Ishikawa (cell line): ENCODE results near the gene GSE1.

Source experiments
- CEBPB ChIP-seq: IDR thresholded peaks from 2 replicates; pipeline ENCODE4 v1.6.1; 2012
- CREB1 ChIP-seq: IDR thresholded peaks from 2 replicates; pipeline ENCODE4 v1.6.1; 2012; ENCODE audit warnings: low read depth
- EGR1 ChIP-seq: IDR thresholded peaks from 2 replicates; pipeline ENCODE4 v1.6.1; 2012
- EP300 ChIP-seq: IDR thresholded peaks from 2 replicates; pipeline ENCODE4 v1.6.1; 2012; ENCODE audit warnings: borderline replicate concordance
- FOXM1 ChIP-seq: IDR thresholded peaks from 2 replicates; pipeline ENCODE4 v1.6.1; 2012; ENCODE audit warnings: low read depth, borderline replicate concordance
- MAX ChIP-seq: IDR thresholded peaks from 2 replicates; pipeline ENCODE4 v1.6.1; 2012
- NFIC ChIP-seq: IDR thresholded peaks from 2 replicates; pipeline ENCODE4 v1.6.1; 2012
- RAD21 ChIP-seq: IDR thresholded peaks from 2 replicates; pipeline ENCODE4 v1.6.1; 2012; ENCODE audit warnings: low read depth
- REST ChIP-seq: IDR thresholded peaks from 2 replicates; pipeline ENCODE4 v1.6.1; 2012; ENCODE audit warnings: low read depth, mild to moderate bottlenecking
- TAF1 ChIP-seq: IDR thresholded peaks from 2 replicates; pipeline ENCODE4 v1.6.1; 2012; ENCODE audit warnings: low read depth, mild to moderate bottlenecking
- TCF12 ChIP-seq: IDR thresholded peaks from 2 replicates; pipeline ENCODE4 v1.6.1; 2012; ENCODE audit warnings: low read depth
- TEAD4 ChIP-seq: IDR thresholded peaks from 2 replicates; pipeline ENCODE4 v1.6.1; 2012
- USF1 ChIP-seq: IDR thresholded peaks from 2 replicates; pipeline ENCODE4 v1.6.1; 2012
- YY1 ChIP-seq: IDR thresholded peaks from 2 replicates; pipeline ENCODE4 v1.6.1; 2012; ENCODE audit warnings: low read depth
- ZBTB7A ChIP-seq: IDR thresholded peaks from 2 replicates; pipeline ENCODE4 v1.6.1; 2012; ENCODE audit warnings: low read depth

Gene GSE1

GRCh38 chr16:85716680-85717038 lies 103.5 kb downstream of the GSE1 start:
- TF ChIP-seq USF1 (no peak), CEBPB (no peak), TAF1 (no peak), YY1 (no peak), RAD21 (no peak), EP300 (no peak), ZBTB7A (no peak), MAX (no peak), NFIC (no peak), EGR1 (no peak), FOXM1 (no peak), TEAD4 (no peak), CREB1 (no peak), REST (no peak)

- no peak for TF ChIP-seq MAX
- no peak for TF ChIP-seq TAF1
- no peak for TF ChIP-seq EP300
- TF ChIP-seq NFIC, result no peak
- no peak for TF ChIP-seq CREB1
- peak; percentile 85 for TF ChIP-seq RAD21
- no peak for TF ChIP-seq YY1
- TF ChIP-seq ZBTB7A, result no peak
These were observed 104.5 kb downstream of the GSE1 start for GRCh38 chr16:85717393-85718152.

GRCh38 chr16:85718153-85718477 lies 105.0 kb downstream of the GSE1 start:
- TF ChIP-seq CREB1, result no peak
- no peak for TF ChIP-seq RAD21
- no peak for TF ChIP-seq FOXM1
- no peak for TF ChIP-seq REST
- no peak for TF ChIP-seq CEBPB
- no peak for TF ChIP-seq ZBTB7A
- TF ChIP-seq EP300, result no peak
- TF ChIP-seq TCF12, result no peak
- TF ChIP-seq EGR1, result no peak
- no peak for TF ChIP-seq NFIC
- TF ChIP-seq YY1, result no peak
- no peak for TF ChIP-seq TAF1
- no peak for TF ChIP-seq MAX
- no peak for TF ChIP-seq USF1
- TF ChIP-seq TEAD4, result no peak

- TF ChIP-seq EP300 (no peak), CREB1 (no peak), MAX (no peak), TEAD4 (no peak), FOXM1 (no peak), TAF1 (no peak), RAD21 (no peak), TCF12 (no peak), REST (no peak), NFIC (no peak), ZBTB7A (no peak), USF1 (no peak), YY1 (no peak), EGR1 (no peak), CEBPB (no peak)
These were observed 105.6 kb downstream of the GSE1 start for GRCh38 chr16:85718682-85719081.
